ENCODE data around the gene KMT2C.

The KMT2C gene

DNA sequence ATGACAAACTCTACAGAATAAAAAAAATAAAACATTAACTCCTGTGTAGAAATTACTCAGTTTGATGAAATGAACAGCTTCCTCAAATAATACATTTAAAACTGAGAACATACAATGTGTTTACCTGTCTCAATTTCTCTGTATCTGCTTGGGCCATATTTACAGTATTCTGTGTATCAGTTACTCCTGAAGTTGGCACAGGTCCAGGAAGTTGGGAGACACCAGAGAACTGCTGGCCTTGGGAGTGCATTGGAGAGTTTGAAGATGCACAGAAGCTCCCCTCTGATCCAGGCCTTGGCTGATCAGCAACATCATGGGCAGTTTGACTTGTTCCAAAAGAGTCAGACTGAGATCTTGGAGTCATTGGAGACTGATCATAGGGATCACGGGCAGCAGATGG, 255.2 kb downstream of the KMT2C start:
- DNase-seq, result no peak

DNA sequence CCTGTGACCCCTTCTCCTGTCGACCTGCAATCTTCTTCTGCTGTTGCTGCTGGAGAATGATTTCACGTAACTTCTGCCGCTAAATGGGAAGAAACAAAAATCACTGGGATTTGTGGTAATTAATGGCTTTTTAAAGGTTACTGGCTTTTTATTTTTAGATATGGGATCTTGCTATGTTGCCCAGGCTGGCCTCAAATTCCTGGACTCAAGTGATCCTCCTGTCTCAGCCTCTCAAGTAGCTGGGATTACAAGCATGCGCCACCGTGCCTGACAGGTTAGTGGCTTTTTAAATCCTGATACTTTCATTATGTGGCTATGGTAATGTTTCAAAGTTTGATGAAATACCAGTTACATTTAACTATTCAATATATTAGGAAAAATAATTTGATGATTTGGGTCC, 255.8 kb downstream of the KMT2C start:
- no peak for DNase-seq

DNA sequence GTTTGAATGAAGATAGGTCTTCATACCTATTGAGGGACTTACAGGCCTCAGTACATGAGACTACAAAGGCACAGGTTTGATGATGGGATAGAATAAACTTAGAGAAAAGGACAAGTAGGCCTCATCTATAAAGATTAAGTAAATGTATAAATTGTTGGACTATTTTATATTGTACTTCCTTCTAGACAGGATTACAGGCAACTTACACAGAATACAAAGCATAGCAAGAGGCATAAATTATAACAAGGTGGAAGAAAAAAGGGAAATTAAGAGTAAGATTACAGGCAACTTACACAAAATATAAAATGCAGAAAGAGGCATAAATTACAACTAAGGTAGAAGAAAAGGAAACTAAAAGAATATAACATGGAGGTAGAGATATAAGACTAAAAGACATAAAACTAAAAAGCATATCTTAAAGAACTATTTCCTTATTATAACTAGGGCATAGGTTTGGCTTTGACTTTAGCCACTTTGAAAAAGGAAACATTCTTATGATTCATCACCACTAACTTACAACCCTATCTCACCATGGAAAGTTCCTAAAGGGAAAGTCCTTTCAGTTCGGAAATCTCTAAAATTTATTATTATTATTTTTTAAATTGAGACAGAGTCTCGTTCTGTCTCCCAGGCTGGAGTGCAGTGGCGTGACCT, 257.3 kb downstream of the KMT2C start:
- no peak for DNase-seq

DNA sequence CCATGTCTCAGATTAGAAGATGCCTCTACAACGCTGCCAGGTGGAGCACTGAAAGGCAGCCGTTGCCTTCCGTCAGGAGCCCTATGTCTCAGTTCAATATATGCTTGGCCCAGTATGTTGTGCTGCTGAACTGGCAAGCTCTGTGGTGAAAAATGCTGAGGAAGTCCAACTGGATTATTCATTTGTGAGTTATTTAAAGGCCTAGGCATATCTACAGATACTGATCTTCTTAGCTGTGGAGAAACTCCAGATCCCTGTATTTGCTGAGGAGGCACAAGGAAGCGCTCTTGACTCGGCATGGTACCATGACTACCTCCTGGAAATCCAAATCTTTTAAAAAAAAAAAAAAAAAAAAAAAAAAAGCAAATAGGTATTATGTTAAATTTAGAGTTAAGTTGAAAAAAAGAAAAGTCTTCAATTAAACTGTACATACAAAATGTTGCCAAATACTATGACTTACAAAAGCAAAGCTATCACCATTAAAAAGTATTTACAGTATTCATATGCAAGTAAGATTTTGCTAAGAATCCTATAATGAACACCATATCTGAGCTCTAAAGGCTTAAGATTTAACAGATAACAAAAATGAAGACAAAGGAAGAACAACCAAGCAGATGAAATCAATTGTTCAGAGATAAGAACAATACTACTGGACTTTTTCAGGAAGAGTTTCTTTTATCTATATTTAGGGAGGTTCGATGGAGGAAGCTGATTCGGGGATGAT, 258.0 kb downstream of the KMT2C start:
- no peak for DNase-seq

DNA sequence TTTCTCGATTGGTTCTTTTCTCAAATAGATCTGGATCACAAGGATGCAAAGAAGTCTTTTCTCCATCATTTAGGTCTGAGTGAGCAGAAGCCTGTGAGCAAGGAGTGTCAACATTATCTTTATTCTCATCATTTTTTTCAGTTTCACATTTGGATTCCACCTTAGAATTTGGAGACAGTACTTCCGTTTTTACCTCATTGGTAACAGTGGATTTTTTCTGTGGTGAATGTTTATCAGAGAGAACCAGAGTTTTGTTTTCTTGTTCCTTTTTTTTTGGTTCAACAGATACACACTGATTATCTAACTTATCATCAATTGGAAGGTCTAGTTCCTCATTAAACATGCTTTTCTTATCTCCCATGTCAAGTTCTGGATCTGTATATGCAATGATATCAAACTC, 259.0 kb downstream of the KMT2C start:
- DNase-seq, result no peak

DNA sequence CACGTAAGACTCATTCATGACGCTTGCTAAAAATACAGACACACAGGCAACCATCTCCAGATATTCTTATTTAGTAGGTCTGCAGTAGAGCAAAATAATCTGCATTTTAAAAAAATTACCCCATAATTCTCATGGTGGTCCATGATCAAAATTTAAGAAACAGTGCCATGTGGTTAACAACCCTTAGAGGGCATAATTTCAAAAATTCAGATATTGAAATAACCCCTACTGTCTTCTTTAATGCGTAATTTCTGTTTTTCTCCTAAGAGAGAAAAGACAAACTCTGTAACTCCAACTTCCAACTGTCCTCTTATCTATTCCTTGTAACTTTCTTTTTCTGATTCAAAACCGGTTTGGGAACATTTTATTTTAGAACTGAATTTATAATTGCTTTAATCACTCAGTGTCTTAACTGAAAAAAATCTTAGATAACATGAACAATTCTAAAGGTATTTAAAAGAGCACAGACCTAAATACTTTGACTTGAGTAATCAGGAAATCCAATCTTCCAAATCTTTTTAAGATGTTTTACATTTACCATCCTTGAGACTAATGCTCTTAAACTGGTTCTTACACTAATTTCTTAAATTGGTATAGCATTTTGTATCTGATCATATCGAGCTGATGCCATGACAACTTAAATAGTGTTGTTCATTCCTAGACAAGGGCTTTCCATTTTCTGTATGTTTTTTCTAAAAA, 262.3 kb downstream of the KMT2C start:
- no peak for DNase-seq

DNA sequence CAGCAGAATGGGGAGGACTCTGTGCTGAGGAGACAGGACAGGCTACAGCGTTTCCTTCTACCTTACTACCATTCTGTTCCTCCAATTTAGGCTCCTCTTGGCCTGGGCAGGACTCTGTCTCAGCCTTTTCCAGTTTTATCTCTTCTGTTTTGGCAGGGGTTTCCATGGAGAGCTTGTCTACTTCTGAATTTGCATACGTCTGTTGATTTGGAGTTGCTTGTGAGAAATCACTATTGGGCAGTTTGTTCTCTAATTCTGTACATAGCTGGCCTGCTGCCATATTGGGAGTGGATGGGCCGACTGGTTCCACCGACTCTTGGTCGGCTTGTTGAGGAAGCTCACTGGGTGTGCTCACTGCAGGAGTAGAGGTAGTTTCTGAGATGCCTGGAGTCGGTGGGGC, 273.5 kb downstream of the KMT2C start:
- no peak for DNase-seq

DNA sequence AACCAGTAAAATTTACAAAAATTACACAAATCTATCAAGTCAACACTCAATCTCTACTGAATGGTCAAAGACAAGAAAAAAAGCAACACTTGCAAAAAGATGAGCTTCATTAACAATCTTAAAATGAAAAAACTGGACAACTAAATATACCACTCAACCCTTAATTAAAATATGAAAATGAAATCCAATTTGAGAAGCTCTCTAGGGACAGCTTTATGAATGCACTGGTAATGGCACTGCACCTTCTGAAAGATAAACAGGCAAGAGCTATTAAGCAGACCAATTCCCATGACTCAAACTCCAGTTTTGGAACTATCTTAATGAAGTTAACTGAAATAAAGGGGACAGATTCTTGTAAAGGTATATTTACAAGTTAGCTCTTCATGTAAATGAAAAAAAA, 274.6 kb downstream of the KMT2C start:
- DNase-seq, result no peak

DNA sequence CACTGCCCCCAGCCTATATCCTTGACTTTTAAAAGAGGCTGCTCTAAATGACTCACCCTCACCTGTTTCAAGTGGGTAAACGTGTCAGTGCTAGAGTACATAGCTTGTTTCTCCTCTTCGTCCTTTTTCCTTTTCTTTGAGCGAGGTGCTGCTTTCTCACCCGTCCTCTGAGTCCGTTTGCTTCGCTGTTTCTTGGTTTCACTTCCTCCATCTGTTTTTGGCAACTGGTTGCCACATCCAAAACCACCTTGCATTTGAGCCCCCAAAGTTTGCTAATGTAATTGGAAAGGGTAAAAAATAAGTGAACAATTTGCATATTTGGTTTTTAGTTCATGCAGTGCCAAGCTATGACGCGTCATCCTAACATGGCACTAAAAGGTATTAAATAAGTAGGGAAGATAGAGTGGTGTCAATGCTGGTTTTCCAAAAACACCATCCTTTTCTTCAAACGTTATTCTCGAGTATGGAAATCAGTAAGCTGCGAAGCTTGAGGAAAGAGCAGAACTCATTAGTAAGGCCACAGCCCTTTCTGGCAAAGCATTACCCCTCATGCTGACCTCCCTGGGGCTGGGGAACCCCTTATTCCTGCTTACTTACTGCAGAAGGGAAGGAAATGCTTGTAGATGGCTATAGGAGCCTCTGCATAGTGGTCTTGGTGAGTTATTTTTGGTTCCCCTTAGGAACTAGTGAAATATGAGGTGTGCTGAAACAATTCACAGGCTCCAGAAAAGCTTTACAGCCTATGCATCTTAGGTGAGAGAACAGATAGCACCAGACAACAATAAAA, 276.8 kb downstream of the KMT2C start:
- DNase-seq, result no peak

DNA sequence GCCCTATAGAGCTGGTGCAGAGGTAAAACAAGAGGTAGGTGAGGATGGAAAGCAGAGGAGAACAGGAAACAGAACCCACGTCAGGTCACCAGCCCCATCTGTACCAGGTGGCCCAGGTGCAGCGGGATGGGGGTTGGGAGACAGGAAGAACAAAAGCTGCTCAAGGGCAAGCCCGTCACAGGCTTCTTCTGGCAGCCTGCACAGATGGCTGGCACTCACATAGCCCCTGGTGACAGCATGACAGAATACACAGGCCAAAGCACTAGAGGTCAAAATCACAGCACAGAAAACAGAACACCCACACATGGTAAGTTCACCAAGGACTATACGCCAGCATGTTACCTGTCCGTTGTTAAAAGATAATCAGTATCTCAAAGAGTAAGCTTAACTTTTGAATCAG, 283.5 kb downstream of the KMT2C start:
- DNase-seq, result no peak

DNA sequence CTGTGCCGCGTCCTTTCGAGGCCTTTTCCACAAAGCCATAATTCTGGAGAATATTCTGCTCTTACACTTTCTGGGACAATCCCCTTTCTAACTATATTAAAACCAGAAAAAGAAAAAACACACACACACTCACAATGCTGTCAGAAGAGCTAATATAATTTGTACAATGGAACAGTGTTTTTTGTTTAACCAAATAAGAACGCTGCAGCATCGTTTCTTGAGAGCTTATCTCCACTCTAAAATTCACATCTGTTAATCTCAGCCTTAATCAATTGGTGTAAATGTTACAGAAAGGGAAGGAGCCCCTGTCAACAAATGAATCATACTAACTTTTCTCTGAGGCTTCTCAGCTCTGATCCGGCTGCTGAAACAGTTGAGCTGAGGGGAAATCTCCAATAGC, 286.4 kb downstream of the KMT2C start:
- DNase-seq, result no peak

DNA sequence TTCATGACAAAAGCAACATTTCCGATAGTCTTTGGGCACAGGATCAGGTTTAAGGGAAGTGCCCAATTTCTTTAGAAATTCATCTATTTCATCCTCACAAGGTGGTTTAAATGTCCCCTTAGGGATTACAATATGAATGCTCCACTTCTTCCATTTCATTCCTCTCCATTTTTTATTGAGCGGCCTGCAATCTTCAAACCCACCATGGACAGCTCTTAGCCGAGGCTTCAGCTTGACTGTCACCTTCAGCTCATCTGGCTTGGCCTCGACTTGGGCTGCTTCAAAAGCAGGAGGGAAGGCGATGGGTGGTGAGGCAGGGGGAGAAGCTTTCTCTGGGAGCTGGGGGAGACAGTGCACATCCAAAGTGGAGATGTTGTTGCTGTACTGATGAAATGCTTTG, 287.1 kb downstream of the KMT2C start:
- DNase-seq, result no peak

DNA sequence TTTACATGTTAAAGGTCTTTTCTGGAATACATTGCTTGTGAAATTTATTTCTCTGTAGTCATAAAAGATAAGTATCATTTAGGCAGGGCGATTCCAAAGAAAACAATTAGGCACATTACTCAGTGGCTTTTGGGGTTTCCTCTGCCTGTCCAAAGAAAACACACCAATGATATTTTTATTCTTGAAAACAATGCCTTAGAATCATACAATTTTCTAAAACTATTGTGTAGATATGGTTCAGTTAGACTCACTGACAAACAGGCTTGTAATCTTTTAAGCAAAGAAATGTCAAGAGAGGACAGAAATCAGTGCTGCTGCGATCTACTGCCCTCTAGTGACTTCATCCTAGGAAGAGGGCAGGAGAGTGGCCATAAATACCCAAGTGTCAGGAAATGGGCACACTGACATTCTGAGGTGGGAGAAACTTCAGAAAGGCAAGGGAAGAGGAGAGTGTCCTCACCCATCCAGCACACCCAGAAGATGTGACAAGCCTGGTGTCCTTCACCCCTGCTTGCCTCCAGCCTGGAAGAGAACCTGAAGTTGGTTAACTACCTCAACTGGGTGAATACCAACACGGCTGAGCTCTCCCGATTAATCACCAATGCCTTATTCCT, 289.8 kb downstream of the KMT2C start:
- no peak for DNase-seq

DNA sequence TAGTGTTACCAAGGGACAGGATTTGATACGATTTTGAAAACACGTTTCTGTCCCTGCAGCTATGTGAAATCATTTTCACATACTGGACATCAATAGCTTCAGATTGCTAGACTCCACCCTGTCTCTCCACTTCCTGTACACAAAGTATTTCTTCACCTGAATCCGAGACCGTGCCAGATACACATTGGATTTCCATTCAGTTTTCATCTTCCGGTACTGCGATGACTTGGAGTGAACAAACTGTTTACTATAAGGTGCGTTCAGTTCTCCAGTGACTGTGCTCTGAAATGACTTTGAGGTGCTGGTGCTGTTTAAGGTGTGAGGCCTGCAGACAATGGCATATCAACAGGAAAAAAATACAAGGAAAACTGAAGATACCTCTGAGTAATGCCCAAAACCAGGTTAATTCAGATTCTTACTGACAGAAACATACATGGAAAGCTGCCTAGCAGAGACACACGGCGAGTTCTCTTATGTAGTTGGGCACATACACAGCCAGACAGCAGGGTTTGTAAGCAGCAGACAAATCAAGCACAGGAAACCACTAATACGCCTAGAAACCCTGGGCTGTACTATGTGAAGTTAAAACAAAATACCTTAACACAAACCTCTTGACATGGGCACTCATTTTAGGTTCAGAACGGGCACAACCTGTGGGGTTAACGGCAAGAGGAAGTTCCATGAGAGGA, 291.1 kb downstream of the KMT2C start:
- no peak for DNase-seq

DNA sequence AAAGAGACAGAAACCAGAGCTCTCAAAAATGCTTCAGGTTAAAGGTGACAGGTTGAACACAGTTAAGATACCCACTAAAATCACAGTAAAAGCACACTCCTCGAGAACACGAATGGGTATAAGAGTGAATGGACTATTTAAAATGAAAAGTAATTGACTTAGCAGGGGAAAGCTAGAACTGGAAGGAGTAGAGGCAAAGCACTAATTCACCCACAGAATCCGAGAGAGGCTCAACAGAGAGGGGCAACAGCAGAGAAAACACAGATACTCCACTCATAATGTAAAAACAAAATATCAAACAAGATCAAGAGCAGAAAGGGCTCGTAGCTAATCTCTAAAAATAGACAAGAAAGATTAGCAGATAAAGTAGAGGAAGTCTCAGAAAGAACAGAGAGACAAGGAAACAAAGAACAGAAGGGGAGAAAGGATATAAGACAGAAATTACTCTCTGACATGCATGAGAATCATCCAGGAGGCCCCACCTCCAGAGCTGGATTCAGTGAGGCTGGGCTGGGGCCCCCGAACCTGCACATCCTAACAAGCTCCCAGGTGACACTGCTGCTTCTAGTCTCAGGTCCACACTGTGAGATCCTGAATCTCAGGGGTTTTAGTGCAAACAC, 292.7 kb downstream of the KMT2C start:
- DNase-seq, result no peak

DNA sequence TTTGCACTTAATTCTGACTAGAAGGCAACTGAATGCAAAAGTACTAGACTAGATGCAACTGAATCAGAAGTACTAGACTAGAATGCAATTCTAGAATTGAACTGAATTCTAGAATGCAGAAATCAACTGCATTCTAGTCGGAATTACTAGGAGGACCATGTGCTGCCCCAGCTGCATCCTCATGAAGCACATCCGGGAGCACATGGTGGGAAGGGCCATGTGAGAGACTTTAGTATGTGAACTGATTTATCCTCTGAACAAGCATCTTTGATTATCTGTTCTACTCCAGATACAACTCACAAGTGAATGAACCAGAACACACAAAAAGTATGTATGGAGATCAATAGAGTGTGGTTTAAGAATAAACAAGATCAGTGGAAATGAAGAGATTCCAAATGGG, 295.2 kb downstream of the KMT2C start:
- no peak for DNase-seq

DNA sequence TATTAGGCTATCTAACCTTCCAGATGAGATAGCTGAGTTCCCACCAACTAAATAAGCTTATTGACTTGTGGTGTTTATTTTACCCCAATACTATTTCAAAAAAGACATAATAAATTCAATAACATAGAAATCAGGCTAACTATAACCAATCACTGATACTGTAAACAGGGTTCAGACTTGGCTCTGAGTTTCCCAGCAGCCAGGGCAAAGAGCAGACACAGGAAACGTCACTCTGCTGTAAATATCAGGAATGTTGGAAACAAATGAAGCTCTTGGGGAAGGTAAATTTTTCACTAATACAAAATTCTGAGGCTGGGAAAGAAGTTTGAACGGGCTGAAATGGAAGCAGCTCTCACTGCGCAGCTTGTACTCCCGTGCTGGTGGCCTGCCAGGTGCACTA, 295.7 kb downstream of the KMT2C start:
- DNase-seq, result no peak

DNA sequence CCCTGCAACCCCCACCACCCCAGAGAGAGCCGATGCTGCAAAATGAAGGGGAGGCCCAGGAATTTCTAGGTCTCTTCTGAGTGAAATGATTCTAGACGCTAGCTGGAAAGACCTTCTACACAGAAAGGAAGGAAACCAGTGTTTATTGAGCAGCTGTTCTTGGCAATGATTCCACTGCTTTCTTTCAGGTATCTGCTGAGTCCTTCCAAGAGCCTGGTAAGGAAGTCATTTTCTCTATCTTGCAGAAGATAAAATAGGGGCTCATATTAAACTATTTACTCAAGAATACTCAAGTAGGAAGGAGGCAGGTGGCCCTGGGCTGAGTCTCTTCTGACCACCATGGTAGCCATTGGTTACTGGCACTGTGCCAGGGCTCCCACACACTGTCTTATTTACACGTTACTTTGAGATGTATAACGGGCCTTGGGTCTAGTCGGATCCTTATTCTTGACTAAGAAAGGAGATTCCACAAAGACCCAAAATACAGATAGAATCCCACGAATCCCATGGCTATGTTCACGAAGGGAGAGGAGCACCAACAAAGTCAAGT, 298.3 kb downstream of the KMT2C start:
- DNase-seq, result no peak

DNA sequence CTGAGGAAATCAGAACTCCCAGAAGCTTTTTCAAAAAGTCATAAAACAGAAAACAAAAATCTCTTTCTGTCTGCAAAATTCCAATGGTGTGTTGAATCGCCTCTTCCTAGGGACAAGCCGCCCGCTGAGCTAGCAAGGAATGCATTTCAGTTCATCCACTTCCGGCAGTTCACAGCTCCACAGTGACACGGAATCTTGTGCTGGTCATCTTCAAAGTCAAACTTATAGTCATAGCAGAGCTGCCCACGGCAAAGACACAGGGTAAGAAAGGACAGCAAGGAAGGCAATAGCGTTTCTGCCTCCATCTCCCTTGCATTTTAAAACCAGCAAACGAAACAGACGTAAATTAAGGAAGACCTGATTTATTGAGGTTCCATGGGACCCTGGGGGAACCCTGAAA, 299.1 kb downstream of the KMT2C start:
- DNase-seq, result no peak

DNA sequence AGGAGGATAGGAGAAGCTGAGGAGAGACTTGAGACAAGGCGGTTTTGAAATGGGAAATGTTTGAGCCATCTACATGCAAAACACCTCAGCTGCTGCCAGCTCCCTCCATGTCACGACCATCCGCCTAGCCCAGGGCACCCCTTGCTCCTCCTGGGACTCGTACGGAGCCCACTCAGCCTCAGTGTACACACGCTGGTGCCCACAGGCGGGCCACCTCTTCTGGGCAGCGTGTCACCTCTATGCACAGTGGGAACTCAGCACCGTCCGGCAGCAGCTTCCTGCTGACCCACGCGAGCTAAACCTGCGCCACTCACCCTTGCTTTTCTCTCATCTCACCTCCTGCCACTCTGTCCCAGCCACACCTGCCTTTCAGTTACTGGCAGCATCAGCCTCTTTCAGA, 302.0 kb downstream of the KMT2C start:
- no peak for DNase-seq

DNA sequence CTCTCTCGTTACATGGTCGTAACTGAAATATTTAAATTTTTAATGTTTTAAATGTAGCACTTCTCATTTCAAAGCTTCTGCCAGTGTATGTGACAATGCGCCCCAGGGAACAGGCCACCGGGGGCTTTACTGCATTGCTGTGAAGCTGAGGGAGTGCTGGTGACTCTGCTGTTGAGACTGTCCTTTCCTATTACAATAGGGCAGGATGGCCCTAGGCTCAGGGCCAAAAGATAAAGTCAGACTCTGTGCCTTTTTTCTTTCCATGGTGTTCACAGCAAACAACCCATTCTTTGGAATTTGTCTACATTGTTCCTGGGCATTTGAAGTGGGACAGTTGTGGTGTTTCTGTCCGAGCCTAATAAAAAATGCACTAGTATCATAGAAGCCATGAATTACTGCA, 303.0 kb downstream of the KMT2C start:
- no peak for DNase-seq

Measured in stimulated activated CD4-positive, alpha-beta T cell treated with anti-CD3 and anti-CD28 coated beads, Interleukin-2, amount 100 ng/mL, for 48 hours (primary cell).